SK-N-SH (cell line): ENCODE results near the gene HARS2. TPM values are rescaled to one million over a fixed set of nuclear protein-coding genes. Genes with fewer than 3 reads are reported as not detected.
A peak's percentile ranks its signal among the peaks of the same experiment; 100 is the strongest.

Experiments
- CTCF ChIA-PET: fragments of 300-600, 350-600 bp; formaldehyde crosslinking; extraction: SDS; loops from one replicate; lab custom pipeline; 2021; lab: Yijun Ruan, JAX
- POLR2A ChIA-PET: fragments of 350-600 bp; sonication (Branson Sonifier 250); formaldehyde crosslinking; extraction: SDS; loops from one replicate; lab custom pipeline; 2020; ENCODE audit warnings: antibody characterized with exemption, inconsistent platforms; lab: Yijun Ruan, JAX
- DNase-seq: peaks from one replicate; pipeline ENCODE4 v3.0.0; 2012
- H2AFZ ChIP-seq: fragments of 200-600 bp; sonication (generic); 2 replicates; pipeline ENCODE4 v1.8.1; 2016; ENCODE audit warnings: antibody characterized with exemption, mild to moderate bottlenecking, low read depth
- H3F3A ChIP-seq: fragments of 200-600 bp; sonication (generic); replicated peaks from 2 replicates; pipeline ENCODE3; 2016; ENCODE audit warnings: antibody characterized with exemption, mild to moderate bottlenecking; ENCODE audit not compliant: insufficient read depth
- H3K27ac ChIP-seq, 2 experiments: fragments of 200-500 bp in 1 of 2; fragments of 200-600 bp in 1 of 2; sonication (Bioruptor generic) in 1 of 2; sonication (generic), shearing (Covaris generic) in 1 of 2; 2 replicates each; pipeline versions ENCODE4 v1.5.1 to v1.6.1; 2014 to 2016; ENCODE audit warnings: low read depth in 2 of 2, inconsistent platforms in 1 of 2, low read length in 1 of 2, mild to moderate bottlenecking in 1 of 2, mixed read lengths in 1 of 2
- H3K27me3 ChIP-seq: fragments of 200-600 bp; sonication (generic), shearing (Covaris generic); 2 replicates; pipeline ENCODE4 v1.6.1; 2016; ENCODE audit warnings: mixed run types; ENCODE audit not compliant: insufficient read depth
- H3K36me3 ChIP-seq, 2 experiments: fragments of 200-500 bp in 1 of 2; fragments of 200-600 bp in 1 of 2; sonication (Bioruptor generic) in 1 of 2; sonication (generic) in 1 of 2; replicated peaks in 1 of 2; 2 replicates each; pipeline versions ENCODE3 to v1.5.1; 2014 to 2016; ENCODE audit warnings: low read length in 1 of 2, mild to moderate bottlenecking in 1 of 2; ENCODE audit not compliant: insufficient read depth in 2 of 2, control insufficient read depth in 1 of 2
- H3K4me1 ChIP-seq, 2 experiments: fragments of 200-500 bp in 1 of 2; fragments of 200-600 bp in 1 of 2; sonication (Bioruptor generic) in 1 of 2; sonication (generic), shearing (Covaris generic) in 1 of 2; 2 replicates each; pipeline versions ENCODE4 v1.5.1 to v1.6.1; 2014 to 2016; ENCODE audit warnings: low read depth in 1 of 2, low read length in 1 of 2, mixed run types in 1 of 2; ENCODE audit not compliant: insufficient read depth in 2 of 2, control insufficient read depth in 1 of 2
- H3K4me2 ChIP-seq: fragments of 200-600 bp; sonication (generic), shearing (Covaris generic); 2 replicates; pipeline ENCODE4 v1.6.1; 2017; ENCODE audit warnings: mixed run types
- H3K4me3 ChIP-seq, 2 experiments: fragments of 200-500 bp in 1 of 2; fragments of 200-600 bp in 1 of 2; sonication (Bioruptor generic) in 1 of 2; sonication (generic), shearing (Covaris generic) in 1 of 2; 2 replicates each; pipeline versions ENCODE4 v1.5.1 to v1.8.1; 2014 to 2016; ENCODE audit warnings: low read depth in 2 of 2, inconsistent platforms in 1 of 2, low read length in 1 of 2, mild to moderate bottlenecking in 1 of 2, mixed read lengths in 1 of 2, moderate library complexity in 1 of 2
- H3K79me2 ChIP-seq: fragments of 200-600 bp; sonication (generic); 2 replicates; pipeline ENCODE4 v1.8.1; 2017; ENCODE audit warnings: mild to moderate bottlenecking; ENCODE audit not compliant: insufficient read depth
- H3K9ac ChIP-seq: fragments of 200-600 bp; sonication (generic); 2 replicates; pipeline ENCODE4 v1.6.1; 2017; ENCODE audit warnings: mixed run types
- H3K9me2 ChIP-seq: fragments of 200-600 bp; sonication (generic); 2 replicates; pipeline ENCODE4 v1.6.1; 2017; ENCODE audit warnings: mixed run types
- H3K9me3 ChIP-seq: fragments of 200-600 bp; sonication (generic); 2 replicates; pipeline ENCODE4 v1.6.1; 2017; ENCODE audit warnings: mixed run types, mild to moderate bottlenecking, moderate library complexity
- H4K20me1 ChIP-seq: fragments of 200-600 bp; sonication (generic); 2 replicates; pipeline ENCODE4 v1.6.1; 2017; ENCODE audit warnings: mild to moderate bottlenecking, mixed run types; ENCODE audit not compliant: insufficient read depth
- GABPA ChIP-seq: IDR thresholded peaks from 2 replicates; pipeline ENCODE4 v1.4.0; 2012; ENCODE audit warnings: low read depth, mild to moderate bottlenecking
- POLR2AphosphoS5 ChIP-seq: IDR thresholded peaks from 2 replicates; pipeline ENCODE4 v1.6.1; 2012; ENCODE audit warnings: low read depth, low read length
- RXRA ChIP-seq: IDR thresholded peaks from 2 replicates; pipeline ENCODE4 v1.4.0; 2012; ENCODE audit warnings: low read depth, mild to moderate bottlenecking, borderline replicate concordance
- TCF12 ChIP-seq: IDR thresholded peaks from 2 replicates; pipeline ENCODE4 v1.4.0; 2012
- WGBS: methylation state at CpG from one replicate; pipeline ENCODE4 v1.1.6; 2017; ENCODE audit warnings: low lambda C conversion rate; 5-methylcytosine and 5-hydroxymethylcytosine counted together
- polyA plus RNA-seq, 3 experiments: library from polyadenylated mRNA; depleted of rRNA; stranded (reverse); fragments of >200 nt; gene quantifications; 2 replicates each; pipeline ENCODE4 v1.2.3, GENCODE V29; 2012

Gene HARS2
- polyA plus RNA-seq, 1 of the 3 experiments (the other 2 are of a cell fraction): 40.8 TPM

GRCh38 chr5:140672455-140673186, 18.6 kb upstream of the HARS2 start:
- Histone ChIP-seq H3K4me3 (no peak overlapping the region), H3K27me3 (no peaks in the 10 kb centered on the region), H4K20me1 (no peaks in the 10 kb centered on the region), H3K79me2 (peaks cover 11% of the 10 kb centered on the region; the same call in 1 of the 2 replicates), H3K27ac (no peak overlapping the region), H3K9me2 (no peaks in the 10 kb centered on the region), H2AFZ (no peak overlapping the region), H3K4me1 (no peaks in the 10 kb centered on the region), H3F3A (peaks cover 3% of the 10 kb centered on the region), H3K9me3 (no peaks in the 10 kb centered on the region), H3K4me2 (no peak overlapping the region), H3K9ac (no peak overlapping the region), H3K36me3 (peaks cover 44 to 90% of the 10 kb centered on the region in 2 experiments)
- ChIA-PET POLR2A (interaction anchor here (0.7 to 1.5 kb wide), 3 partner anchors 8 to 18 kb away, joined by 3 to 4 read pairs (median 3); partner anchors contain the start of genes HARS1, HARS2 and WDR55), CTCF (interaction anchor here (0.9 to 2.2 kb wide), 2 partner anchors 14 to 169 kb away, joined by 3 to 5 read pairs; no protein-coding TSS in a partner anchor)
- peak; percentile 15; the same call in 1 of the 2 replicates for TF ChIP-seq POLR2AphosphoS5
- no peak for TF ChIP-seq TCF12
- DNase-seq: peak; percentile 50
- WGBS: 96% methylated on average over 47 of the region's 70 CpGs

- H2AFZ ChIP-seq: no peak within 1 kb of the TSS
- H3K9me3 ChIP-seq: no peaks in the 10 kb centered on the region
- no peak within 1 kb of the TSS for H3K4me3 ChIP-seq
- 0 out of 2 replicates have a peak, but pooled peaks have one; percentile 7 for TF ChIP-seq POLR2AphosphoS5
- TF ChIP-seq RXRA: no peak
- TF ChIP-seq, all 33 proteins: peak for 1
- H3K4me2 ChIP-seq: no peak within 1 kb of the TSS
- H3K9me2 ChIP-seq: no peaks in the 10 kb centered on the region
- H3F3A ChIP-seq: peaks cover 3% of the 10 kb centered on the region
- H3K27ac ChIP-seq: no peak within 1 kb of the TSS; a peak in 1 of 4 replicates
- peaks cover 38 to 90% of the 10 kb centered on the region in 2 experiments for H3K36me3 ChIP-seq
- no peaks in the 10 kb centered on the region for H4K20me1 ChIP-seq
- ChIA-PET CTCF (interaction anchor here (2.2 kb wide), 1 partner anchor 13 kb away, joined by 5 read pairs; no protein-coding TSS in a partner anchor), POLR2A (interaction anchor here (1.5 to 2.6 kb wide), 2 partner anchors 9 to 18 kb away, joined by 4 to 11 read pairs; partner anchors contain the start of genes HARS1, HARS2 and WDR55)
- H3K4me1 ChIP-seq: no peaks in the 10 kb centered on the region
- DNase-seq: peak; percentile 55
- H3K79me2 ChIP-seq: peaks cover 3% of the 10 kb centered on the region; the same call in 1 of the 2 replicates
- WGBS: 93% methylated on average over 42 of the region's 45 CpGs
- no peak within 1 kb of the TSS for H3K9ac ChIP-seq
- H3K27me3 ChIP-seq: no peaks in the 10 kb centered on the region
Measured at GRCh38 chr5:140673187-140673976, 17.9 kb upstream of the HARS2 start, which contains the start of gene DND1. Gene DND1 (minus strand): TSS chr5:140673576. CDS start chr5:140673542, 34 bp downstream.

- H3K36me3 ChIP-seq: peaks cover 37 to 87% of the 10 kb centered on the region in 2 experiments
- H3K9me2 ChIP-seq: no peaks in the 10 kb centered on the region
- ChIA-PET POLR2A (interaction anchor here (1.0 to 2.6 kb wide), 2 partner anchors 9 to 17 kb away, joined by 7 to 11 read pairs; partner anchors contain the start of genes HARS1 and HARS2), CTCF (interaction anchor here (1.3 kb wide), 1 partner anchor 34 kb away, joined by 4 read pairs; no protein-coding TSS in a partner anchor)
- H4K20me1 ChIP-seq: no peaks in the 10 kb centered on the region
- H3K4me1 ChIP-seq: no peaks in the 10 kb centered on the region
- 92% methylated on average over 2 of the region's 2 CpGs for WGBS
- TF ChIP-seq GABPA (no peak), POLR2AphosphoS5 (0 out of 2 replicates have a peak, but pooled peaks have one; percentile 5)
- no peaks in the 10 kb centered on the region; the same call in 1 of the 2 replicates for H3K79me2 ChIP-seq
- H2AFZ ChIP-seq: no peak overlapping the region
- H3K27ac ChIP-seq: no peak overlapping the region; a peak in 1 of 4 replicates
- no peak overlapping the region for H3K4me3 ChIP-seq
- peaks cover 3% of the 10 kb centered on the region for H3F3A ChIP-seq
- DNase-seq: no peak
- H3K9me3 ChIP-seq: no peaks in the 10 kb centered on the region
- no peaks in the 10 kb centered on the region for H3K27me3 ChIP-seq
- no peak overlapping the region for H3K9ac ChIP-seq
- no peak overlapping the region for H3K4me2 ChIP-seq
Measured at GRCh38 chr5:140674211-140674610, 17.0 kb upstream of the HARS2 start.
